ENCODE measurements around the gene RNF213. TPM values are rescaled to one million over a fixed set of nuclear protein-coding genes. Genes with fewer than 3 reads are reported as not detected.
A peak's percentile ranks its signal among the peaks of the same experiment; 100 is the strongest.
"Not testable (repeated sequence)": the region's sequence is repeated elsewhere in the genome, so short reads cannot be mapped to it uniquely, and the experiment has no call there.

The RNF213 gene
- total RNA-seq, 1 donor from 2014 or later, result 221 TPM

GRCh38 chr17:80252871-80253270 is 7.8 kb upstream of the RNF213 start:
- DNase-seq (ENCODE audit: low spot score), result peak; percentile 72

DNA sequence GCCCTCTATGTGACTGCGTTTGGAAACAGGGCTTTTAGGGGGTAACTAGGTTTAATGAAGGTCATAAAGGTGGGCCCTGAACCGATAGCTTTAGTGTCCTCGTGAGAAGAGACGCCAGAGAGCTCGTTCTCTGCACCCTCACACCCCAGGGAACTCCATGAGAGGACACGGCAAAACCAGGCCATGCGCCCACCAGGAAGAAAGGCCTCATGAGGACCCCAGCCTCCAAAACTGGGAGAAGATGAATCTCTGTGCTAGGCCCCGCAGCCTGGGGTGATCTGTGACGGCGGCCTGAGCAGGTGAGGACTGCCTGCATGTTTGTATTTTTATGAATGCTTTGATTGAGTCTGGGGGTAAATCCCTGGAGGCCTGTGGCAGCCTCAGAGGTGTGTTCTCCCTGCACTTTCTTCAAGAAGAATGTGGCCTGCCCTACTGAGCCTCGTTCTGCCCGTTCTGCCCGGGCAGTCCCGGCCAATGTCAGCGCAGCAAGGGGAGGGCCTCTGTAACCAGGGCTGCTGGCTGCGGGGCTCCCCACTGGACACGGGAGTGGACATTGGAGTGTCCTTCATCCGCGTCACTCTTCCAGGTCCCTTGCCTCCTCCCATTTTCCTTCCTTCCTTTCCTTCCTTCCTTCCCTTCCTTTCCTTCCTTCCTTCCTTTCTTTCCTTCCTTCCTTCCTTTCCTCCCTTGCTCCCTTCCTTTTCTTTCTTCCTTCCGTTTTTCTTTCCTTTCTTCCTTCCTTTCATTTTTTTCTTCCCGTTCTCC is 6.8 kb upstream of the RNF213 start:
- DNase-seq (ENCODE audit: low spot score), result no peak

DNA sequence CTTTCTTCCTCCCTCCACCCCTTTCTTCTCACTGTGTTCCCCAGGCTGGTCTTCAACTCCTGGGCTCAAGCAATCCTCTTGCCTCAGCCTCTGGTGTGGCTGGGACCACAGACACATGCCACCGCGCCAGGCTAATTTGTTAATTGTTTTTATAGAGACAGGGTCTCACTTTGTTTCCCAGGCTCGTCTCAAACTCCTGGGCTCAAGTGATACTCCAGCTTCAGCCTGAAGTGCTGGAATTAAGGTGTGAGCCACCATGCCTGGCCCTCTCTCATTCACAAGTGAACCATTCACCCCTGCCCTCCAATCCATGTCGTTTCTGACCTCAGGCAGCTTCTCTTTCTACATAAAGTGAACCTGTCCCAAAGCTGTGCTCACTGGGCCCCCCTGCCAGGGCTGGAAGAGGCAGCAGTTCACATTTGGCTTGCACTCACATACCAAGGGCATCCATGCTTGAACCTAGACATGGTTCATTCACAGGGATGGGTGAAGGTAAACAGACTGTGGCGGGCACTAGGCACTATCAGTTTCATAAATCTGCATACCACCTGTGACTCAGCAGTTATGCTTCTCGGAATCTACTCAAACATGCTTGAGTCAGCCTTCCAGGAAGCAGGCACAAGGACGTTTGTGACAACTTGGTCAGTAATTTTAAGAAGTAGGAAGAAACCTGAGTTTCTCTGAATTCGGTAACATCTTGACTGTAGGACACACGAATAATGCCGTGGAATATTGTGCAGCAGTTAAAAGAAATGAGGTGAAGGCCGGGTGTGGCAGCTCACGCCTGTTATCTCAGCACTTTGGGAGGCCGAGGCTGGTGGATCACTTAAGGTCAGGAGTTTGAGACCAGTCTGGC is 6.0 kb upstream of the RNF213 start:
- DNase-seq (ENCODE audit: low spot score), result peak; percentile 82

GRCh38 chr17:80256034-80256350 is 4.7 kb upstream of the RNF213 start:
- no peak for DNase-seq (ENCODE audit: low spot score)

- DNase-seq (ENCODE audit: low spot score), result no peak
Measured at GRCh38 chr17:80257716-80258213, 2.9 kb upstream of the RNF213 start.

DNA sequence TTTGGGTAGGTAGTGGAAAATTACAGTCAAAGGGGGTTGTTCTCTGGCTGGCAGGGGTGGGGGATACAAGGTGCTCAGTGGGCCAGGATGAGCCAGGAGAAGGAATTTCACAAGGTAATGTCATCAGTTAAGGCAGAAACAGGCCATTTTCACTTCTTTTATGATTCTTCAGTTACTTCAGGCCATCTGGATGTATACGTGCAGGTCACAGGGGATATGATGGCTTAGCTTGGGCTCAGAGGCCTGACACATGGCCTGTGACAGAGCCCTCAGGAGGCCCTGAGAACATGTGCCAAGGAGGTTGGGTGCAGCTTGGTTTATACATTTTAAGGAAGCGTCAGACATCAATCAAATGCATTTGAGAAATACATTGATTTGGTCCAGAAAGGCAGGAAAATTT is 2.4 kb upstream of the RNF213 start:
- not testable (repeated sequence) for DNase-seq (ENCODE audit: low spot score)

- no peak for DNase-seq (ENCODE audit: low spot score)
Measured at GRCh38 chr17:80259457-80260068, 1.1 kb upstream of the RNF213 start.

DNA sequence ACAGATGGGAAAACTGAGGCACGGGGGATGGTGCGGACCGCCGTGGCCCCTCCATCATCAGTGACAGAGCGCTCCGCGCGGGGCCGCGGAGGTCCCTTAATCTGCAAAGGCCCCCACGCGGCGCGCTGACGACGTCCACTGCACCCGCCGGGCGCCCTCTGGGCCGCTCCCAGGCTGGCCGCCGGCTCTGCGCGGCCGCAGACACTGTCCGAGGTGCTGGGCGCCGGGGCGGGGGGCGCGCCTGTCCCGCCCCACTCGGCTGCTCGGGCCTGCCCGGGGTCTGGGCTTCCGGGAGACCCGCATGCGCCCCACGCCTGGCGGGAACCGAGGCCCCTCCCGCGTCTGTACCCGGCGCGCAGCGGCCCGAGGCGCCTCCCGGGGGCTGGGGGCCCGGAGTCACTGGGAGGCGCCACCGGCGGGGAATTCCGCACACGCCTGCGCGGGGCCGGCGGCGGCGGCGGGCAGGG is 550 bp upstream of the RNF213 start:
- peak; percentile 67 for DNase-seq (ENCODE audit: low spot score)

GRCh38 chr17:80261159-80261894 is 675 bp downstream of the RNF213 start:
- DNase-seq (ENCODE audit: low spot score), result peak; percentile 75

- no peak for DNase-seq (ENCODE audit: low spot score)
Measured at GRCh38 chr17:80261895-80262279, 1.2 kb downstream of the RNF213 start.

DNA sequence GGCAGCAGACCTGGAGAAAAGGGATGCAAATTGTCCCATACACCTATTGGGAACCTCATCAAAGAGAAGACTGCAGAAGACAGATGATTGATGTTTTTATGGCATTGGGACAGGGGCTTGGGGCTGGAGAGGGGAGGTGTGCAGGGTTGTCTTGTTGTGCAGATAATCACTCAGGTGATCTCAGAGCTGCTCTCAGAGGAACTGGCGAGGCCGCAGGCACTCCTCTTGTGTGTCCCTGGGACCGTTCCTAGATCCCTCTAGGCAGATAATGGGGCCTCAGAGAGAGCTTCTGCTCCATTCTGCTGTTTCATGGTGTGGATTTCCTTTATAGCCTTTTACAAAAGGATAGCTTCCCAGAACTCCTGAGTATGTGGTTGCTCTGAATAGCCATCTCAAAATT is 1.6 kb downstream of the RNF213 start:
- DNase-seq (ENCODE audit: low spot score), result no peak

- no peak for DNase-seq (ENCODE audit: low spot score)
Measured at GRCh38 chr17:80262775-80263244, 2.2 kb downstream of the RNF213 start.

- peak; percentile 94 for DNase-seq (ENCODE audit: low spot score)
Measured at GRCh38 chr17:80263253-80264204, 2.9 kb downstream of the RNF213 start.

- DNase-seq (ENCODE audit: low spot score), result no peak
Measured at GRCh38 chr17:80264205-80265075, 3.8 kb downstream of the RNF213 start.

GRCh38 chr17:80265205-80266068 is 4.8 kb downstream of the RNF213 start:
- DNase-seq (ENCODE audit: low spot score), result no peak

DNA sequence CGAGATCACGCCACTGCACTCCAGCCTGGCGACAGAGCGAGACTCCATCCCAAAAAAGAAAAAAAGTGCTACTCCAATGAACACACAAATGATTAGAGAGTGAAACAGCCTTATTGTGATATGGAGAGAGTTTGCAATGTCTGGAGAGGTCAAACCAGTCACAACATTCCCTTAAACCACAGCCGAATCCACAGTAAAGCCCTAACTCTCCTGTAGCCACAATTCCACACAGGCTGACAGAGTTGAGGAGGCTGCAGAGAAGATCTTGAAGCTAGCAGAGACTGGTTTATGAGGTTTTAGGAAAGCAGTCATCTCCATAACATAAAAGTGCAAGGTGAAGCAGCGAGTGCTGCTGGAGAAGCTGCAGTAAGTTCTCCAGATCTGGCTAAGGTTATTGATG is 6.7 kb downstream of the RNF213 start:
- DNase-seq (ENCODE audit: low spot score), result no peak

GRCh38 chr17:80268427-80268826 is 7.8 kb downstream of the RNF213 start:
- DNase-seq (ENCODE audit: low spot score), result no peak

GRCh38 chr17:80269405-80269807 is 8.8 kb downstream of the RNF213 start:
- no peak for DNase-seq (ENCODE audit: low spot score)
